H1 (cell line): ENCODE results near the gene ZMIZ1. TPM values are rescaled to one million over a fixed set of nuclear protein-coding genes. Genes with fewer than 3 reads are reported as not detected.

Experiments
- CTCF ChIA-PET: fragments of 300-600 bp; sonication (Branson Sonifier 250); formaldehyde crosslinking; loops from one replicate; lab custom pipeline; 2021; ENCODE audit not compliant: partially characterized antibody; lab: Charles Lee
- POLR2A ChIA-PET: fragments of 300-600 bp; sonication (Branson Sonifier 250); formaldehyde crosslinking; loops from one replicate; lab custom pipeline; 2021; ENCODE audit warnings: inconsistent platforms; ENCODE audit not compliant: partially characterized antibody; lab: Charles Lee
- DNase-seq, 2 experiments: peaks; one replicate each; pipeline versions ENCODE4 v3.0.0 to v3.0.0-alpha.2; 2010 to 2022; ENCODE audit warnings: low spot score in 2 of 2, low read depth in 1 of 2, mixed read lengths in 1 of 2
- FAIRE-seq: peaks from 2 replicates; lab custom pipeline; 2011; peaks lifted over from hg19 to GRCh38; lab: Jason Lieb, UNC
- H2AFZ ChIP-seq: 2 replicates; pipeline ENCODE4 v1.8.1; 2012; ENCODE audit warnings: low read length, inconsistent platforms
- H2AK5ac ChIP-seq: 2 replicates; pipeline ENCODE4 v1.6.1; 2013; ENCODE audit warnings: low read depth, low read length
- H2BK120ac ChIP-seq: replicated peaks from 2 replicates; pipeline ENCODE3; 2013; ENCODE audit warnings: low read depth, low read length, inconsistent platforms
- H2BK12ac ChIP-seq: 2 replicates; pipeline ENCODE4 v1.6.1; 2013; ENCODE audit warnings: low read depth, low read length
- H2BK15ac ChIP-seq: 2 replicates; pipeline ENCODE4 v1.6.1; 2013; ENCODE audit warnings: low read length
- H2BK20ac ChIP-seq: 2 replicates; pipeline ENCODE4 v1.6.1; 2013; ENCODE audit warnings: low read length
- H2BK5ac ChIP-seq: 2 replicates; pipeline ENCODE4 v1.6.1; 2013; ENCODE audit warnings: low read depth, low read length
- H3K14ac ChIP-seq: 2 replicates; pipeline ENCODE4 v1.6.1; 2013; ENCODE audit warnings: inconsistent platforms; ENCODE audit not compliant: insufficient read length
- H3K18ac ChIP-seq: 2 replicates; pipeline ENCODE4 v1.6.1; 2013; ENCODE audit warnings: low read length; ENCODE audit errors: extremely low read depth
- H3K23ac ChIP-seq: 2 replicates; pipeline ENCODE4 v1.6.1; 2013; ENCODE audit warnings: inconsistent platforms; ENCODE audit not compliant: insufficient read length
- H3K23me2 ChIP-seq: 2 replicates; pipeline ENCODE4 v1.6.1; 2013; ENCODE audit warnings: low read depth, low read length
- H3K27ac ChIP-seq: 2 replicates; pipeline ENCODE4 v1.6.1; 2011; ENCODE audit warnings: low read depth, low read length, inconsistent platforms
- H3K27me3 ChIP-seq, 4 experiments: replicated peaks in 1 of 4; 1 replicate in 1 of 4; 2 replicates in 3 of 4; pipeline versions ENCODE4 v1.6.1 to v1.8.1; 2011 to 2013; ENCODE audit warnings: low read length in 3 of 4, mild to moderate bottlenecking in 3 of 4, inconsistent platforms in 2 of 4, mixed read lengths in 2 of 4, moderate library complexity in 1 of 4; ENCODE audit not compliant: control insufficient read depth in 3 of 4, insufficient read depth in 3 of 4; ENCODE audit errors: extremely low read depth in 1 of 4
- H3K36me3 ChIP-seq, 4 experiments: 2 replicates each; pipeline versions ENCODE4 v1.6.1 to v1.8.1; 2011 to 2013; ENCODE audit warnings: mild to moderate bottlenecking in 4 of 4, low read length in 3 of 4, moderate library complexity in 2 of 4, control low read depth in 1 of 4, inconsistent platforms in 1 of 4; ENCODE audit not compliant: insufficient read depth in 4 of 4, control insufficient read depth in 2 of 4
- H3K4ac ChIP-seq: replicated peaks from 2 replicates; pipeline ENCODE3; 2013; ENCODE audit warnings: low read length, low read depth, mixed read lengths, inconsistent platforms; ENCODE audit not compliant: insufficient read length
- H3K4me1 ChIP-seq, 4 experiments: replicated peaks in 1 of 4; 1 replicate in 1 of 4; 2 replicates in 3 of 4; pipeline versions ENCODE4 v1.6.1 to v1.8.1; 2011 to 2013; ENCODE audit warnings: low read length in 3 of 4, inconsistent platforms in 2 of 4, mixed read lengths in 1 of 4; ENCODE audit not compliant: insufficient read depth in 4 of 4, control insufficient read depth in 3 of 4
- H3K4me2 ChIP-seq, 2 experiments: 2 replicates each; pipeline versions ENCODE4 v1.6.1 to v1.8.1; 2011 to 2013; ENCODE audit warnings: low read depth in 2 of 2, low read length in 2 of 2, control low read depth in 1 of 2, inconsistent platforms in 1 of 2, mild to moderate bottlenecking in 1 of 2; ENCODE audit not compliant: insufficient read depth in 1 of 2
- H3K4me3 ChIP-seq, 4 experiments: fragments of 200-600, 300-600 bp in 1 of 4; sonication (generic), shearing (Covaris generic), sonication (Bioruptor Twin) in 1 of 4; 2 replicates each; pipeline versions ENCODE4 v1.5.1 to v1.8.1; 2011 to 2016; ENCODE audit warnings: low read length in 4 of 4, low read depth in 3 of 4, control low read depth in 2 of 4, inconsistent platforms in 2 of 4, mild to moderate bottlenecking in 2 of 4, mixed read lengths in 1 of 4, moderate library complexity in 1 of 4; ENCODE audit not compliant: insufficient read depth in 2 of 4; ENCODE audit errors: extremely low read depth in 1 of 4
- H3K56ac ChIP-seq: replicated peaks from 2 replicates; pipeline ENCODE3; 2013; ENCODE audit warnings: low read depth, mild to moderate bottlenecking, mixed read lengths, low read length, inconsistent platforms; ENCODE audit not compliant: insufficient read length
- H3K79me1 ChIP-seq: 2 replicates; pipeline ENCODE4 v1.6.1; 2013; ENCODE audit warnings: low read depth, low read length, control low read depth
- H3K79me2 ChIP-seq, 2 experiments: 2 replicates each; pipeline versions ENCODE4 v1.6.1 to v1.8.1; 2012 to 2013; ENCODE audit warnings: low read length in 2 of 2, mild to moderate bottlenecking in 2 of 2, inconsistent platforms in 1 of 2; ENCODE audit not compliant: insufficient read depth in 2 of 2, control insufficient read depth in 1 of 2
- H3K9ac ChIP-seq, 4 experiments: replicated peaks in 1 of 4; 1 replicate in 1 of 4; 2 replicates in 3 of 4; pipeline versions ENCODE4 v1.6.1 to v1.8.1; 2011 to 2013; ENCODE audit warnings: low read depth in 3 of 4, low read length in 3 of 4, control low read depth in 2 of 4, mild to moderate bottlenecking in 2 of 4, moderate library complexity in 2 of 4, inconsistent platforms in 1 of 4; ENCODE audit errors: extremely low read depth in 1 of 4
- H3K9me3 ChIP-seq, 2 experiments: 2 replicates each; pipeline versions ENCODE4 v1.6.1 to v1.8.1; 2012 to 2013; ENCODE audit warnings: mild to moderate bottlenecking in 2 of 2, moderate library complexity in 2 of 2, control low read depth in 1 of 2, inconsistent platforms in 1 of 2, low read depth in 1 of 2, low read length in 1 of 2, mixed read lengths in 1 of 2; ENCODE audit not compliant: insufficient read depth in 2 of 2
- H4K20me1 ChIP-seq, 2 experiments: replicated peaks in 1 of 2; 2 replicates each; pipeline versions ENCODE3 to v1.8.1; 2011 to 2013; ENCODE audit warnings: inconsistent platforms in 2 of 2, low read length in 2 of 2, mild to moderate bottlenecking in 1 of 2; ENCODE audit not compliant: insufficient read depth in 2 of 2, control insufficient read depth in 1 of 2
- H4K5ac ChIP-seq: 2 replicates; pipeline ENCODE4 v1.6.1; 2013; ENCODE audit warnings: low read length, low read depth, mixed read lengths, inconsistent platforms; ENCODE audit not compliant: insufficient read length
- H4K8ac ChIP-seq: 2 replicates; pipeline ENCODE4 v1.8.0; 2013; ENCODE audit warnings: mild to moderate bottlenecking, moderate library complexity, low read length, inconsistent platforms; ENCODE audit not compliant: insufficient read depth; ENCODE audit errors: extremely low read depth
- H4K91ac ChIP-seq: replicated peaks from 2 replicates; pipeline ENCODE3; 2013; ENCODE audit warnings: low read length, mixed read lengths, inconsistent platforms; ENCODE audit not compliant: insufficient read length
- BACH1 ChIP-seq: IDR thresholded peaks from 2 replicates; pipeline ENCODE4 v1.6.1; 2012; ENCODE audit warnings: low read length, improper control_type of control experiment
- BRCA1 ChIP-seq: IDR thresholded peaks from 2 replicates; pipeline ENCODE4 v1.6.1; 2012; ENCODE audit warnings: low read depth, low read length, improper control_type of control experiment
- EGR1 ChIP-seq: IDR thresholded peaks from 2 replicates; pipeline ENCODE4 v1.6.1; 2011; ENCODE audit warnings: low read depth, low read length, borderline replicate concordance
- FOSL1 ChIP-seq: IDR thresholded peaks from 2 replicates; pipeline ENCODE4 v1.6.1; 2011; ENCODE audit warnings: mild to moderate bottlenecking, low read depth, low read length, moderate library complexity; ENCODE audit not compliant: insufficient read depth
- GTF2F1 ChIP-seq: IDR thresholded peaks from 2 replicates; pipeline ENCODE4 v1.6.1; 2012; ENCODE audit warnings: low read depth, low read length, improper control_type of control experiment, borderline replicate concordance
- KDM4A ChIP-seq: IDR thresholded peaks from one replicate; pipeline ENCODE4 v1.7.1; 2012; ENCODE audit warnings: low read depth, mild to moderate bottlenecking, moderate library complexity, low read length, inconsistent platforms; ENCODE audit not compliant: severe bottlenecking
- NANOG ChIP-seq: IDR thresholded peaks from 2 replicates; pipeline ENCODE4 v1.6.1; 2011; ENCODE audit warnings: low read length, low read depth, mild to moderate bottlenecking, inconsistent platforms; ENCODE audit not compliant: insufficient read depth, poor library complexity, severe bottlenecking
- SIX5 ChIP-seq: IDR thresholded peaks from 2 replicates; pipeline ENCODE4 v1.6.1; 2011; ENCODE audit warnings: mild to moderate bottlenecking, low read depth, low read length
- SRF ChIP-seq: IDR thresholded peaks from 2 replicates; pipeline ENCODE4 v1.6.1; 2011; ENCODE audit warnings: mild to moderate bottlenecking, low read depth, low read length, moderate library complexity
- TCF12 ChIP-seq: IDR thresholded peaks from 2 replicates; pipeline ENCODE4 v1.6.1; 2011; ENCODE audit warnings: low read depth, mild to moderate bottlenecking, low read length
- WGBS, 2 experiments: shearing (Covaris generic) in 1 of 2; methylation state at CpG; one replicate each; pipeline versions ENCODE4 v1.1.6 to v1.1.7; 2013 to 2015; ENCODE audit warnings: low lambda C conversion rate in 2 of 2, mixed read lengths in 2 of 2, inconsistent platforms in 1 of 2, low coverage in 1 of 2, missing lambda C conversion rate in 1 of 2; ENCODE audit not compliant: insufficient replicate concordance in 2 of 2, insufficient coverage in 1 of 2, insufficient read length in 1 of 2; ENCODE audit errors: extremely low coverage in 1 of 2, missing lambda C conversion rate in 1 of 2; 5-methylcytosine and 5-hydroxymethylcytosine counted together
- polyA plus RNA-seq, 7 experiments: library from polyadenylated mRNA; depleted of rRNA in 3 of 7; stranded (reverse) in 5 of 7; unstranded in 2 of 7; fragments of >200 nt in 5 of 7; fragments of 200-250 nt in 2 of 7; gene quantifications; 1 replicate in 5 of 7; 2 replicates in 1 of 7; 4 replicates in 1 of 7; pipeline versions ENCODE4 v1.2.1 to v1.2.3, GENCODE V29; 2011 to 2013; ENCODE audit warnings: missing spikeins in 2 of 7, mixed read lengths in 2 of 7
- total RNA-seq: library from RNA; stranded (reverse); fragmentation: NEBNext Ultra II Directional; extraction: Animal tissue kit (Norgen Biotek cat#: 25700); gene quantifications from 2 replicates; pipeline ENCODE4 v1.2.1, GENCODE V29; 2021
- TF ChIP-seq, protein P1 (sequence below): IDR thresholded peaks from 2 replicates; pipeline ENCODE4 v1.6.1; 2011; ENCODE audit warnings: low read depth, mild to moderate bottlenecking, low read length; ENCODE audit not compliant: insufficient read depth

ZMIZ1 gene
- total and polyA plus RNA-seq, 2 of the 8 experiments (the other 6 are each of a cell fraction or from before 2014, with no cell fraction given): 8.1 to 28.0 TPM

DNA sequence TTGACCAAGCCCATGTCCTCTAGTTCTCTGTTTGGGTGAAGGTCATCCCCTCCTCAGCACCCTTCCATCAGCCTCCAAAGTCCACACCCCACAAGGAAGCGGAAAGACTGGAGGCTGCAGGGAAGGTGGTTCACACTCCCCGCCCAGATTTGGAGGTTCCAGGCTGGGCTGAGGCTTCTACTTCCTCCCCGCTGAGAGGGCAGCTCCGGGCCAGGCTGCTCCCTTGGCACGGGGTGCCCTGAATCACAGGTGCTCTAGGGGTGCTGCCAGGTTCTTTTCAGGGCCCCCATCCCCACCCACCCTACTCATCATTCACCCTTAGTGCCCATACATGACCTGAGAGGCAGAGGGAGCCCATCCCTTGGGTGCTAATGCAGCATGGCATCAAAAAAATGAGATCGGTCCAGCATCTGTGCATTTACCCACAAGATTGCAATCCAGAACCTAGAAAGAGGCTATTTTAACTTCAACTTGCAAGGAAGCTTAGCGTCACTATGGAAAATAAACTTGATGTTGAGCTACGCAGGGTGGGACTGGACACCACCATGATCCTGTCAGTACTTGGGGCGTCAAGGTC, 47.3 kb upstream of the ZMIZ1 start:
- H3K23ac ChIP-seq: no peak overlapping the region
- POLR2A ChIA-PET: interaction anchor here (1.2 kb wide), 1 partner anchor 9 kb away, joined by 3 read pairs; no protein-coding TSS in a partner anchor
- no peak overlapping the region for H2BK20ac ChIP-seq
- H2BK120ac ChIP-seq: no peak overlapping the region
- H3K27me3 ChIP-seq: no peaks in the 10 kb centered on the region; a peak in 1 of 7 replicates
- H3K9ac ChIP-seq: no peak overlapping the region
- H4K91ac ChIP-seq: no peak overlapping the region
- no peak overlapping the region for H2BK15ac ChIP-seq
- no peak overlapping the region for H3K56ac ChIP-seq
- 93% methylated on average over 9 of the region's 9 CpGs; no CpG with 5 or more reads in 1 of the 2 experiments for WGBS, 2 experiments
- no peaks in the 10 kb centered on the region for H3K9me3 ChIP-seq
- H4K5ac ChIP-seq: no peak overlapping the region
- no peak overlapping the region for H3K27ac ChIP-seq
- no peak overlapping the region for H2BK5ac ChIP-seq
- H3K4me1 ChIP-seq: peaks cover 0 to 6% (median 2%) of the 10 kb centered on the region in 4 experiments; a peak in 3 of 7 replicates
- H3K14ac ChIP-seq: no peak overlapping the region
- H2BK12ac ChIP-seq: no peak overlapping the region
- TF ChIP-seq BACH1 (no peak), EGR1 (no peak), NANOG (no peak), KDM4A (no peak), SRF (no peak), BRCA1 (no peak), SIX5 (no peak), GTF2F1 (no peak), FOSL1 (no peak), TCF12 (no peak)
- TF ChIP-seq, protein P1, sequence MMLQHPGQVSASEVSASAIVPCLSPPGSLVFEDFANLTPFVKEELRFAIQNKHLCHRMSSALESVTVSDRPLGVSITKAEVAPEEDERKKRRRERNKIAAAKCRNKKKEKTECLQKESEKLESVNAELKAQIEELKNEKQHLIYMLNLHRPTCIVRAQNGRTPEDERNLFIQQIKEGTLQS: no peak
- TF ChIP-seq, all 59 proteins: peak for 0
- H3K23me2 ChIP-seq: peaks cover 4% of the 10 kb centered on the region; the same call in 1 of the 2 replicates
- H3K36me3 ChIP-seq: no peaks in the 10 kb centered on the region
- no peak overlapping the region for H3K4me2 ChIP-seq
- CTCF ChIA-PET: interaction anchor here (1.3 to 1.9 kb wide), 2 partner anchors 30 to 174 kb away, joined by 3 to 6 read pairs; no protein-coding TSS in a partner anchor
- FAIRE-seq: no peak
- no peak overlapping the region for H3K4me3 ChIP-seq
- no peaks in the 10 kb centered on the region for H3K79me2 ChIP-seq
- H2AFZ ChIP-seq: no peak overlapping the region
- no peaks in the 10 kb centered on the region for H3K79me1 ChIP-seq
- H4K20me1 ChIP-seq: peaks cover 0 to 2% of the 10 kb centered on the region in 2 experiments
- no peak overlapping the region for H2AK5ac ChIP-seq
- DNase-seq: no peak
- no peak overlapping the region for H3K18ac ChIP-seq
- no peak overlapping the region for H4K8ac ChIP-seq
- no peak overlapping the region for H3K4ac ChIP-seq
